ENCODE data around the gene MAP3K5. TPM values are rescaled to one million over a fixed set of nuclear protein-coding genes. Genes with fewer than 3 reads are reported as not detected.

MAP3K5 gene
- polyA plus RNA-seq, 4 donors, result 5.4 to 7.3 (median 6.7) TPM

DNA sequence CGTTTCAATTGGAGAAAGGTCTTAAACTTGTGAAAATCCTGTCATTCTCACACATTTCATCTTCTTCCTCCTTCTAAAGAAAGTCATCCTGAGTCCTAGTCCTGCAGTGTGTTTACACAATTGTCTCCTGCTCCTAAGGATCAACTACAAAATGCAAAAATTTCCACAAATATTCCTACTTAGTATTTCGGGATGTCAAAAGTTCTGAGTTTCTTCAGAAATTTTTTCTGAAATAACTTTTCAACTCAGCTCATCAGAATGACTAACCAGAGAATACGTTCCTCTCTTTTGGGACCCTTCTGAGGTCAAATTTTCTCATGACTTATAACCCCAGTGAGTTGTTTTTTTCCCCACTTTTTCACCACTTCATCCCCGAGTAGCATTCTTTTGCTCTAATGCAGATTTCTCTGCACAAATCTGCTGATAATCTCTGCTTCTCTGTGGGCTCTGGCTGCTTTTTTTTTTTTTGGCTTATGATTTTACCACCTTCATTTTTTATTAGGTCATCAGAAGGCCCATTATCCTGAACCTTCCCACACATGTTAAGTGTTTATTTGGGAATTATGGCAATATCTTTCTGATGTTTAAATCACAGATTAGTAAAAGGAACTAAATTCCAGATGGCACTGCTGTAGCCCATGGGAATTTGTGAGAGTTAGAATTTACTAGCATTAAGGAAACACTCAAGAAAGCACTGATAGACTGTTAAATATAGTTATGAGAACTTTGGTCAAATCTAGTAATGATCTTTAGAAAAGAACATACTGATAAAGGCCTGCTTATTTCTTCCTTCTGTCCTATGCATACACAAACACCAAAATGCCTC lies 41.4 kb downstream of the MAP3K5 start:
- no peak for DNase-seq (ENCODE audit: low read depth in 4 of 4, low spot score in 2 of 4)

- no peak for DNase-seq (ENCODE audit: low read depth in 4 of 4, low spot score in 2 of 4)
These were observed 42.8 kb downstream of the MAP3K5 start for GRCh38 chr6:136749359-136749997.

DNA sequence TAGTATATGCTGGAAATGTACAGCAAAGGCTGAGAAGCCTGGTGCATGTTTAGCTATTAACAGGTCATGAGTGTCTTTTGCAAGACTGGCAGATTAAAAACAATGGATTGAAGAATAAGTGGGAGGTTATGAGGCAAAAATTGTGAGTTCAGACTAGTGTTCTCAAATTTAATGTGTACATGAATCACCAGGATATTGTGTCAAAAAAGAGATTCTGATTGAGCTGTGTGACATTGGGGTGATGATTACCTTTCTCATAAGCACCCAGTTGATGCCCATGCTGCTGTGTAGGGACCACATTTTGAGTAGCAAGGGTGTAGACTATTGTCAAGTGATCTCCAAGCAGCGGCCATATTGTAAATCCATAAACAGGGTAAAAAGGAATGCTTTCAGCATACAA lies 44.8 kb downstream of the MAP3K5 start:
- no peak for DNase-seq (ENCODE audit: low read depth in 4 of 4, low spot score in 2 of 4)

DNA sequence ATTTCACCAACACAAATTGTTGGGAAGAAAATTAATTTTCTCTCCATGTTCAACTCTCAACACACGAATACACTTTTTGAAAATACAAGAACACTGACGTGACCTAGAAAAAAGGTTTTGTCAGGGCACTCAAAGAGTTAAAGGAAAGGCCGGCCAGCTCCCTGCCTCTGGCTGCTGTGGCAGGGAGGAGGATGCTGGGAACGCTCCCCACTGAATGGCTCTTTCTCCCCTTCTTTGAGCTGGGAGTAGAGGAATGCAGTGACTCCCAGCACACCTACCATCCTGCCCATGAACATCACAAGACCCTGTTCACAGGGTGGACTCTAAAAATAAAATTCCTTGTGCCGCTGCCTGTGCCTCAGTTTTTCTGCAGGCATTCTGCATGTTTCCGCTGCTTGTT lies 47.0 kb downstream of the MAP3K5 start:
- DNase-seq (ENCODE audit: low read depth in 4 of 4, low spot score in 2 of 4), result no peak

DNA sequence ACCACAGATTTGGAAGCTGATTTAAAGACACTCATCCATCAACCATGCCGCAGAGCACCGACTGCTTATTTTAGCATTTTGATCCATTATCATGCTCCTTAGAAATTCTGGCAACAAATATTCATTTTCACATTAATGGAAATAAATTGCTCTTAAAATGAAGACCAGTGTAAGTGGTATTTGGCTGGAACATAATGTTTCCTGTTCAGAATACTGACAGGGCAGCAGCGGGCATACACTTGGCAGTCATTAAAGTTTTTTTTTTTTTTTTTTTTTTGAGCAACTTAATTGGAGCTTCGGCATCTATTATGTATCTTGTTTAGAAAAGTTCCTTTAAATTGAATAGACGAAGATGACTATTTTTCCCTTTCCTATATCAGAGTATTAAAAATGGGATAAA lies 47.4 kb downstream of the MAP3K5 start:
- DNase-seq (ENCODE audit: low read depth in 4 of 4, low spot score in 2 of 4), result no peak

DNA sequence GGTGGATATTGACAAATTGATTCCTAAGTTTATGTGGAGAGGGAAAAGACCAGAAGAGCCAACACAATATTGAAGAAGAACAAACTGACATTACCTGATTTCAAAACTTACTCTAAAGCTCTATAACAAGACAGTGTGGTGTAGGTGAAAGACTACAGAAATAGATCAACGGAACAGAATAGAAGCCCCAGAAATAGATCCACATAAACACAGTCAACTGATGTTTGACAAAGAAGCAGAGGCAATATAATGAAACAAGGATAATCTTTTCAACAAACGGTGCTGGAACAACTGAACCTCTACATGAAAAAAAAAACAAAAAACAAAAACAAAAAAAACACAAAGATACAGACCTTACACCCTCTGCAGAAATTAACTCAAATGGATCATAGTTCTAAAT lies 50.2 kb downstream of the MAP3K5 start:
- no peak for DNase-seq (ENCODE audit: low read depth in 4 of 4, low spot score in 2 of 4)

DNA sequence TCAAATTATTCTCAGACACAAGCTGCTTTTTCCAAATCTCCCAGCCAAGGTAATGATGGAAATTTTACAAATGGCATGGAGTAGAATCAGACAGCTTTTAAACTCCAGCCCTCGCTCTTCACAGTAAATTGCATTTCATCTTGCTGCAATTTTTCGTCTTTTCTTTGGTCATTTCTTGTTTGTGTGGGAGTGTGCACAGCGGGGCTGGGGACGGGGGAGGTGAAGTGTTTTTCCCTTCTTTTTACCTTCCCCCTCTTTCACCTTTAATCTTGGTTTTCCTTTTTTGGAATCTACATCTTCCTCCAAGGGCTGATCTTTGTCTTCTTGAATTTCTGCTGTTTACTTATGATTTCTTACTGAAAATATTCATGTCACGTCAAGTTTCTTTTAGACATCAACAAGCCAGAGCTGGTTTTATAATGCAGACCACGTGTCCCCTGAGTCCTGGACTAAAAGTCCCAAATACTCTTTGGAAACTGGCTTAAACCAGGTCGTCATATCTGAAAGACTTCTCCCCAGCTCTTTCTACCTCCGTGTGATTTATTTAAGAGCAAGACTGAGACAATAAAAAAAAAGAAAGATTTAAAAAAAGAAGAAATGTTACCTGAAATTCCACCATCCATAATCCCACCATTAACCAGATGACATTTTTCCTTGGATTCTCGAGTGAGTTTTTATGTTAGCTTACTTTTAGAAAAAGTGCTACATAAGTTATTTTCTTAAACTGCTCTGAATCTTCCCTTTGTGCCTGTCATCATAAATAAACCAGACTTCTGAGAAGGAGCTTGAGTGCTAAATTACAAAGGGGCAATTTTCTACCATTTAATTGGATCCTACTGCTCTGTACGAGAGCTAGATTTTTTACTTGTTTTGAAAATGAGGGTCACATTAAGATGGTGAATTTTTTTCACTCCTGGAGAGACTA lies 52.0 kb downstream of the MAP3K5 start:
- DNase-seq (ENCODE audit: low read depth in 4 of 4, low spot score in 2 of 4), result no peak

DNA sequence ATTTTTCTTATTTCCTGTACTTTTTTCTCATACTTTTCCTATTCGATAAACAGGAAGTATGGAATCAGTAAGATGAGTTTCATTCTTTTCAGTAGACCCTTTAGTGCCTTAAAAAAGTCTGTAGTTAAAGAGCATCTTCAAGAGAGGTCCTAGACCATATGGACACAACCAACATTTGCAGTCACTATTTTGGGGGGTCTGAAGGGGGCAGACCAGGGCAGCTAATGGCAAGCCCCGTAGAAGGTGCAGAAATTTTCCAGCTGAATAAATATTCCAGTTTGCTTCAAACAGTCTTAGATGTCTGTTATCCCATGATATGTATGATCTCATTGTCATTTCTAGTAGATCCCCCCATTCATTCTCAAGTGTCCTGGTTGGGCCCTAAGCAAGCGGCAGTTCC lies 52.8 kb downstream of the MAP3K5 start:
- DNase-seq (ENCODE audit: low read depth in 4 of 4, low spot score in 2 of 4), result no peak

DNA sequence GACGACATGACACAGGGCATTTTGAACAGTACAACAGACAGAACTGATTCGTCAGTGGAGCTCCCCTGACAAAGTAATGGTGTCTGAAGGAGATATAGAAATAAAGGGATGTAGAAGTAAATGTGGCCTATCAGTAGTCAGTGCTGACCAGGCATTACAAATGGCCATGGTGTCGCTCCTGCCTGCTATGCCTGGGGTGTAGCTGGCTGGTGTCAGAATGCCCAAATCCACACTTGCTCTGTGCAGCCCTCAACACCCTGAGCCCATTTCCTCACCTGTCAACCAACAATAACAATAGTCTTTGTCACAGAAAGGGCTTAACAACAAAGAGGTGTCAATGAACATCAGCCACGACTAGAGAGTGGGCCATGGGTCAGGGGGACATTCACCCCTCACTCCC lies 53.2 kb downstream of the MAP3K5 start:
- DNase-seq (ENCODE audit: low read depth in 4 of 4, low spot score in 2 of 4), result no peak

- no peak for DNase-seq (ENCODE audit: low read depth in 4 of 4, low spot score in 2 of 4)
These were observed 53.6 kb downstream of the MAP3K5 start for GRCh38 chr6:136738692-136739057.

GRCh38 chr6:136737871-136738691 lies 54.2 kb downstream of the MAP3K5 start:
- DNase-seq (ENCODE audit: low read depth in 4 of 4, low spot score in 2 of 4), result no peak

DNA sequence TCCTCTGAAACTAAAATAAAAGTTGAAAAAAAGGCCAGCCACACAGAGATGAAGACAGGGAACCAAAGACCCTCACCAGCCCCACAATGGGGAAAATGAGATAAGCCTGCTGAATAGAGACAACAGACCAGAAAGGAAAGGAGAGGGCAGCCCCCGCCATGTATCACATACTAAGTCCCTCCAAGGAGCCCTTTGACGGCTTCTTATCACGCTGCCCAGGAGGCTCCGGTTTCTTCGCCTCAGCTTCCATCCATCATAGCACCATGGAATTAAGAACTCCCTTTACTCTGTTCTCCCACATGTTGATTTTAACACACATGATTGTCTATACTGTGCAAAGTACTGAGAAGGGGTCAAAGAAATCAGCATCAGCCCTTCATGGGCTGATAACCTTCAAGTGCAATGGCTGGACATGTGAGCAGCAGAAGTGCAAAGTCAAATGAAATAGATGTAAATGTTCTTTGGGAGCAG lies 54.9 kb downstream of the MAP3K5 start:
- no peak for DNase-seq (ENCODE audit: low read depth in 4 of 4, low spot score in 2 of 4)

DNA sequence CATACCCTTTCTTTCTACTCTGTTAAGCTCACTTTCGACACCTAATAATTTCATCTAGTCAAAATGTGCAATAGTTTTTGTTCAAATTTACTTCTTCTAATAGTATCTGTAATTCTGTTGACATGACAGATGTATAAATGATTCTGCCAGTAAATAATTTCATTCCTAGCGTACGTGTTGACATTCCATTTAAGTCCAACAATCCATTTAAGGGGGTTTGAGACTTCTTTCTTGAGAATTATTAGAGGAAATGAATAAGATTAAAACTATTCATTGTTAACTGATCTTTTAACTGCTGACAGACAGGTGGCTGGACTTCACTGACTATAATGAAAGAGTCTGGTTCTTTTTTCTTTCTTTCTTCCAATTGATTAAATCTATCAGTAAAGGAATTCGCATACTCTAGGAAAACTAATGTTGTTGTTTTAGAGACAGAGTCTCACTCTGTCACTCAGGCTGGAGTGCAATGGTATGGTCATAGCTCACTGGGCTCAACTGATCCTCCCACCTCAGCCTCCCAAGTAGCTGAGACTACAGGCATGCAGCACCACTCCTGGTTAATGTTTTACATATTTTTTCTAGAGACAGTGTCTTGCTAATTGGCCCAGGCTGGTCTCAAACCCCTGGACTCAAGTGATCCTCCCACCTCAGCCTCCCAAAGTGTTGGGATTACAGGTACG lies 55.9 kb downstream of the MAP3K5 start:
- no peak for DNase-seq (ENCODE audit: low read depth in 4 of 4, low spot score in 2 of 4)

DNA sequence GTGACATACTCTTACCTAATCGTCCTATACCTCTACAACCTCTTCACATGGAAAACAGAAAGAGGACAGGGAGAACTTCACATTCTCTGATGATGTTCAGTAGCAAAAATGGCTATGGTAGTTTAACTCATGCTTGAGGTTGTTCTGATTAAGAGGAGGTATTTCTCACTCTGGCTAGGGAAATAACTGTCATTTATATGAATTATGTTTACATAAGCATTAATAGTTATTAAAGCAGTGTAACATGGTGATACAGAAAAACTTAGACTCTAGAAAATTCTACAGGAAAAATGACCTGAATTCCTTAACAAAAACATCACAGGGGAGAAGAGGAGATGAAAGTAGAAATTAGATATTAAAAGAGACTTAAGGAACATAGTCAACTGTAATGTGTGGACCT lies 57.3 kb downstream of the MAP3K5 start:
- DNase-seq (ENCODE audit: low read depth in 4 of 4, low spot score in 2 of 4), result no peak

DNA sequence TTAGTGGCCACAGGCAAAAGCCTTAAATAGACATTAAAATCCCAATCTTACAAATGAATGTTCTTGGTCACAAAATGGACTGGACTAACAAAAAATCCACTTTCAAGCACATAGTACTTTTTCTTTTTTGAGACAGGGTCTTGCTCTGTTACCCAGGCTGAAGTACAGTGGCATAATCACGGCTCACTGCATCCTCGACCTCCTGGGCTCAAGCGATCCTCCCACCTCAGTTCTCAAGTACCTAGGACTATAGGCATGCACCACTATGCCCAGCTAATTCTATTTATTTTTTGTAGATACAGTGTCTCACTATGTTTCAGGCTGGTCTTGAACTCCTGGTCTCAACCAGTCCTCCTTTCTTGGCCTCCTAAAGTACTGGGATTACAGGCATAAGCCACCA lies 59.4 kb downstream of the MAP3K5 start:
- DNase-seq (ENCODE audit: low read depth in 4 of 4, low spot score in 2 of 4), result no peak

DNA sequence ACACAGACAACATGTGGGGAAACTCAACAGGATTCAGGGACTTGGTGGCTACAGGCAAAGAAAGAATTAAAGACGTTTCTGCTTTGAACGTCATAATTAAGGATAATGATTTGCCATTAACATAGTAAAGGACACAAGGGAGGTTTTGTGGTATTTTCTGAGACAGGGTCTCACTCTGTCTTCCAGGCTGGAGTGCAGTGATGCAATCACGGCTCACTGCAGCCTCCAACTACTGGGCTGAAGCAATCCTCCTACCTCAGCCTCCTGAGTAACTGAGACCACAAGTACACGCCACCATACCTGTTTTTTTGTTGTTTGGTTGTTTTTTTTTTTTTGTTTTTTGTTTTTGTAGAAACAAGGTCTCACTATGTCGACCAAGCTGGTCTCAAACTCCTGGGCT lies 62.4 kb downstream of the MAP3K5 start:
- DNase-seq (ENCODE audit: low read depth in 4 of 4, low spot score in 2 of 4), result no peak

- DNase-seq (ENCODE audit: low read depth in 4 of 4, low spot score in 2 of 4), result no peak
These were observed 63.2 kb downstream of the MAP3K5 start for GRCh38 chr6:136728976-136729515.

DNA sequence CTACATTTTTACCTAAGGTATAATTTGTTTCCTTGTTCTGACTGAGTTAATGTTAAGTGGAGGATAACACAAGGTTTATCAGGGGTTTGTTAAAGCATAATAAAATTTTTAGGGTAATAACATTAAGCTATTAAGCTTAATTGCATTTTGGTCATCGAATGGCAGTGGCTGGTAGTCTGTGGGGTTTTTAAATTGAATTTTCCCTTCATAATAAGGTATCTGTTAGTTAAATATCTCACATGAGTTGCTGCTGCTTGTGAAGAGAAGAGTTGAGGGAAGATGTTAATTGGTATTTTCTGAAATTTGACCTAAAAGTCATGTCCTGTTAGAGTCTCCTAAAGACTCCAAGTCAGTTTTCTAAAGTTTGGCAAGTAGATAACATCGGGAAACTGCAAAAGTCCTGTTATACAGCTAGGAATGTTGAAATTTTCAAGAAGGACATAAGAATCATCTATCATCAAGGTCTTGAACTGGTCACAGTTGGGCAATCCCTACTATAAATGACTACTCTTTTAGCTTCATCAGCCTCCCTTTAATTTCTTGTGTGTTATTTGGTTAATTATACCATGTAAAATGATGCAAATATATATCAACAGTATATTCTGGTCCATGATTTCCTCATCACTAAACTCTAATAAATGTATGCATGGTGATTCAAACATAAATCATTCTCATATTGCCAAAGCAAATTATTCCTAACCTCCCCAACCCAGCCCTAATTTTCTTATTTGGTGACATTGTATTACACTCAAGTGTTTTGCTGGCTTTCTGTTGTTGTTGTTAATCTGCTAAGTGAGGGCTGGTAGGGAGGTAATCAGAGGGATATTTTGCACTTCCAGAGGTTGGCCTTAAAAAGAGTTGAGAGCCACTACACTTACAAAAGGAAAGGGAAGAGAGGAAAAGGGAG lies 64.0 kb downstream of the MAP3K5 start:
- no peak for DNase-seq (ENCODE audit: low read depth in 4 of 4, low spot score in 2 of 4)
